GM23338 (cell line): ENCODE measurements around the gene FFAR2.

ENCODE experiments used
- CREB1 ChIP-seq: fragments of 250-450 bp; sonication (Bioruptor Pico); IDR thresholded peaks from 2 replicates; pipeline ENCODE4 v1.5.0; 2020; ENCODE audit warnings: low read depth, mild to moderate bottlenecking, moderate library complexity
- ETS1 ChIP-seq: IDR thresholded peaks from 2 replicates; pipeline ENCODE4 v1.6.1; 2016; ENCODE audit warnings: antibody characterized with exemption
- EZH2 ChIP-seq: fragments of 200-600 bp; sonication (generic); IDR thresholded peaks from one replicate; pipeline ENCODE4 v1.8.0; 2017; ENCODE audit warnings: antibody characterized with exemption, mild to moderate bottlenecking, low read depth; ENCODE audit not compliant: unreplicated experiment
- EZH2phosphoT487 ChIP-seq: fragments of 200-600 bp; sonication (generic); IDR thresholded peaks from one replicate; pipeline ENCODE4 v1.8.1; 2018; ENCODE audit warnings: antibody characterized with exemption; ENCODE audit not compliant: unreplicated experiment
- JUNB ChIP-seq: IDR thresholded peaks from one replicate; pipeline ENCODE4 v1.6.1; 2016; ENCODE audit warnings: antibody characterized with exemption; ENCODE audit not compliant: unreplicated experiment
- NANOG ChIP-seq: IDR thresholded peaks from 2 replicates; pipeline ENCODE4 v1.6.1; 2016; ENCODE audit warnings: antibody characterized with exemption, borderline replicate concordance
- POLR2AphosphoS5 ChIP-seq: IDR thresholded peaks from 2 replicates; pipeline ENCODE4 v1.6.1; 2016; ENCODE audit warnings: antibody characterized with exemption, low read depth
- STAT1 ChIP-seq: IDR thresholded peaks from one replicate; pipeline ENCODE4 v1.6.1; 2016; ENCODE audit warnings: antibody characterized with exemption; ENCODE audit not compliant: unreplicated experiment
- ZNF114 ChIP-seq: fragments of 250-450 bp; sonication (Bioruptor Pico); IDR thresholded peaks from 2 replicates; pipeline ENCODE4 v1.5.0; 2020; ENCODE audit warnings: mild to moderate bottlenecking, moderate library complexity
- ZNF331 ChIP-seq: fragments of 250-450 bp; sonication (Bioruptor Pico); IDR thresholded peaks from 2 replicates; pipeline ENCODE4 v1.5.0; 2020; ENCODE audit warnings: low read depth, mild to moderate bottlenecking, moderate library complexity
- ZNF462 ChIP-seq: fragments of 250-450 bp; sonication (Bioruptor Pico); IDR thresholded peaks from 2 replicates; pipeline ENCODE4 v1.5.0; 2020; ENCODE audit warnings: mild to moderate bottlenecking, moderate library complexity
- TF ChIP-seq, protein P1 (sequence below), 2 experiments: fragments of 200-600 bp in 1 of 2; sonication (generic) in 1 of 2; conservative IDR thresholded peaks; 2 replicates each; pipeline versions ENCODE4 v1.5.1 to v1.6.1; 2016 to 2017; ENCODE audit warnings: antibody characterized with exemption in 2 of 2, low read depth in 2 of 2, mild to moderate bottlenecking in 2 of 2, moderate library complexity in 1 of 2
- TF ChIP-seq, protein P2 (sequence below): IDR thresholded peaks from one replicate; pipeline ENCODE4 v1.6.1; 2018; ENCODE audit warnings: antibody characterized with exemption; ENCODE audit not compliant: unreplicated experiment

- TF ChIP-seq, protein P1, sequence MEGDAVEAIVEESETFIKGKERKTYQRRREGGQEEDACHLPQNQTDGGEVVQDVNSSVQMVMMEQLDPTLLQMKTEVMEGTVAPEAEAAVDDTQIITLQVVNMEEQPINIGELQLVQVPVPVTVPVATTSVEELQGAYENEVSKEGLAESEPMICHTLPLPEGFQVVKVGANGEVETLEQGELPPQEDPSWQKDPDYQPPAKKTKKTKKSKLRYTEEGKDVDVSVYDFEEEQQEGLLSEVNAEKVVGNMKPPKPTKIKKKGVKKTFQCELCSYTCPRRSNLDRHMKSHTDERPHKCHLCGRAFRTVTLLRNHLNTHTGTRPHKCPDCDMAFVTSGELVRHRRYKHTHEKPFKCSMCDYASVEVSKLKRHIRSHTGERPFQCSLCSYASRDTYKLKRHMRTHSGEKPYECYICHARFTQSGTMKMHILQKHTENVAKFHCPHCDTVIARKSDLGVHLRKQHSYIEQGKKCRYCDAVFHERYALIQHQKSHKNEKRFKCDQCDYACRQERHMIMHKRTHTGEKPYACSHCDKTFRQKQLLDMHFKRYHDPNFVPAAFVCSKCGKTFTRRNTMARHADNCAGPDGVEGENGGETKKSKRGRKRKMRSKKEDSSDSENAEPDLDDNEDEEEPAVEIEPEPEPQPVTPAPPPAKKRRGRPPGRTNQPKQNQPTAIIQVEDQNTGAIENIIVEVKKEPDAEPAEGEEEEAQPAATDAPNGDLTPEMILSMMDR (conservative IDR thresholded peaks at IDR 0.05; ENCODE audit: low read depth in 2 of 2), result no peak
- TF ChIP-seq EZH2, result no peak
- TF ChIP-seq ZNF331 (CRISPR knock-in tag), result no peak
- no peak for TF ChIP-seq POLR2AphosphoS5
- no peak for TF ChIP-seq EZH2phosphoT487
- TF ChIP-seq CREB1 (CRISPR knock-in tag), result no peak
- no peak for TF ChIP-seq ETS1
- no peak for TF ChIP-seq JUNB
- TF ChIP-seq, protein P2, sequence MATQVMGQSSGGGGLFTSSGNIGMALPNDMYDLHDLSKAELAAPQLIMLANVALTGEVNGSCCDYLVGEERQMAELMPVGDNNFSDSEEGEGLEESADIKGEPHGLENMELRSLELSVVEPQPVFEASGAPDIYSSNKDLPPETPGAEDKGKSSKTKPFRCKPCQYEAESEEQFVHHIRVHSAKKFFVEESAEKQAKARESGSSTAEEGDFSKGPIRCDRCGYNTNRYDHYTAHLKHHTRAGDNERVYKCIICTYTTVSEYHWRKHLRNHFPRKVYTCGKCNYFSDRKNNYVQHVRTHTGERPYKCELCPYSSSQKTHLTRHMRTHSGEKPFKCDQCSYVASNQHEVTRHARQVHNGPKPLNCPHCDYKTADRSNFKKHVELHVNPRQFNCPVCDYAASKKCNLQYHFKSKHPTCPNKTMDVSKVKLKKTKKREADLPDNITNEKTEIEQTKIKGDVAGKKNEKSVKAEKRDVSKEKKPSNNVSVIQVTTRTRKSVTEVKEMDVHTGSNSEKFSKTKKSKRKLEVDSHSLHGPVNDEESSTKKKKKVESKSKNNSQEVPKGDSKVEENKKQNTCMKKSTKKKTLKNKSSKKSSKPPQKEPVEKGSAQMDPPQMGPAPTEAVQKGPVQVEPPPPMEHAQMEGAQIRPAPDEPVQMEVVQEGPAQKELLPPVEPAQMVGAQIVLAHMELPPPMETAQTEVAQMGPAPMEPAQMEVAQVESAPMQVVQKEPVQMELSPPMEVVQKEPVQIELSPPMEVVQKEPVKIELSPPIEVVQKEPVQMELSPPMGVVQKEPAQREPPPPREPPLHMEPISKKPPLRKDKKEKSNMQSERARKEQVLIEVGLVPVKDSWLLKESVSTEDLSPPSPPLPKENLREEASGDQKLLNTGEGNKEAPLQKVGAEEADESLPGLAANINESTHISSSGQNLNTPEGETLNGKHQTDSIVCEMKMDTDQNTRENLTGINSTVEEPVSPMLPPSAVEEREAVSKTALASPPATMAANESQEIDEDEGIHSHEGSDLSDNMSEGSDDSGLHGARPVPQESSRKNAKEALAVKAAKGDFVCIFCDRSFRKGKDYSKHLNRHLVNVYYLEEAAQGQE, result no peak
- no peak for TF ChIP-seq NANOG
- no peak for TF ChIP-seq ZNF114 (CRISPR knock-in tag)
- no peak for TF ChIP-seq STAT1
- no peak for TF ChIP-seq ZNF462
Observed at GRCh38 chr19:35408284-35409171, 39.5 kb upstream of the FFAR2 start.
